Suprapubic skin (tissue), 4 donors: Measurements from ENCODE around the gene IQSEC1. TPM values are rescaled to one million over a fixed set of nuclear protein-coding genes. Genes with fewer than 3 reads are reported as not detected.

ENCODE experiments used
- DNase-seq, 2 donors: peaks; one replicate each; pipeline ENCODE4 v3.0.0-alpha.2; 2019; ENCODE audit warnings: low spot score in 2 of 2
- H3K27ac ChIP-seq: fragments of 200-600 bp; sonication (generic); one replicate; pipeline ENCODE4 v1.5.1; 2019
- H3K27me3 ChIP-seq: fragments of 200-600 bp; sonication (generic); one replicate; pipeline ENCODE4 v1.5.1; 2019
- H3K36me3 ChIP-seq: fragments of 200-600 bp; sonication (generic); one replicate; pipeline ENCODE4 v1.5.1; 2019
- H3K4me1 ChIP-seq: fragments of 200-600 bp; sonication (generic); one replicate; pipeline ENCODE4 v1.5.1; 2019
- H3K4me3 ChIP-seq: fragments of 200-600 bp; sonication (generic); one replicate; pipeline ENCODE4 v1.5.1; 2019; ENCODE audit warnings: mild to moderate bottlenecking
- H3K9me3 ChIP-seq: fragments of 200-600 bp; sonication (generic); one replicate; pipeline ENCODE4 v1.5.1; 2019
- CTCF ChIP-seq, 2 donors: fragments of 200-600 bp in 1 of 2; fragments of 450-650 bp in 1 of 2; sonication (generic) in 1 of 2; IDR thresholded peaks; one replicate each; pipeline ENCODE4 v1.5.1; 2016 to 2019; ENCODE audit warnings: antibody characterized with exemption in 2 of 2, mild to moderate bottlenecking in 1 of 2, moderate library complexity in 1 of 2
- EP300 ChIP-seq: sonication (generic); formaldehyde crosslinking; IDR thresholded peaks from one replicate; pipeline ENCODE4 v1.6.1; 2017; ENCODE audit warnings: antibody characterized with exemption
- POLR2A ChIP-seq, 2 donors: fragments of 450-650 bp; IDR thresholded peaks; one replicate each; pipeline ENCODE4 v1.6.1; 2017; ENCODE audit warnings: antibody characterized with exemption in 2 of 2, mild to moderate bottlenecking in 2 of 2, moderate library complexity in 2 of 2
- POLR2AphosphoS5 ChIP-seq, 3 donors: sonication (generic); formaldehyde crosslinking; IDR thresholded peaks; one replicate each; pipeline ENCODE4 v1.6.1; 2017; ENCODE audit warnings: antibody characterized with exemption in 3 of 3
- WGBS: methylation state at CpG from one replicate; pipeline ENCODE4 v1.1.5; 2018; 5-methylcytosine and 5-hydroxymethylcytosine counted together
- total RNA-seq, 4 donors: library from RNA; depleted of rRNA; stranded (reverse); fragments of >200 nt; gene quantifications; one replicate each; pipeline ENCODE4 v1.1.0, GENCODE V29; 2016

IQSEC1 gene
- total RNA-seq, 4 donors from 2014 or later = 26.7 to 52.4 (median 35.5) TPM

GRCh38 chr3:13093687-13094086 is 20.5 kb upstream of the IQSEC1 start:
- Histone ChIP-seq H3K27ac (no peak overlapping the region), H3K36me3 (no peaks in the 10 kb centered on the region), H3K27me3 (no peaks in the 10 kb centered on the region), H3K4me1 (peaks cover 13% of the 10 kb centered on the region), H3K9me3 (no peaks in the 10 kb centered on the region), H3K4me3 (no peak overlapping the region)
- 79% methylated on average over 7 of the region's 10 CpGs for WGBS
- DNase-seq = no peak
- no peak for TF ChIP-seq CTCF (IDR thresholded peaks at IDR 0.05)
- no peak for TF ChIP-seq EP300
- no peak for TF ChIP-seq POLR2A (IDR thresholded peaks at IDR 0.05)
- TF ChIP-seq POLR2AphosphoS5 (IDR thresholded peaks at IDR 0.05) = no peak

- H3K4me3 ChIP-seq = no peak overlapping the region
- TF ChIP-seq POLR2AphosphoS5 (IDR thresholded peaks at IDR 0.05) = no peak
- TF ChIP-seq EP300 = no peak
- TF ChIP-seq POLR2A (IDR thresholded peaks at IDR 0.05) = no peak
- no peak for TF ChIP-seq CTCF (IDR thresholded peaks at IDR 0.05)
- 67% methylated on average over 23 of the region's 23 CpGs for WGBS
- H3K9me3 ChIP-seq = no peaks in the 10 kb centered on the region
- H3K36me3 ChIP-seq = no peaks in the 10 kb centered on the region
- H3K4me1 ChIP-seq = peaks cover 13% of the 10 kb centered on the region
- no peaks in the 10 kb centered on the region for H3K27me3 ChIP-seq
- no peak overlapping the region for H3K27ac ChIP-seq
- no peak for DNase-seq
These were observed 19.7 kb upstream of the IQSEC1 start for GRCh38 chr3:13092621-13093617.

GRCh38 chr3:13091898-13092611 is 18.8 kb upstream of the IQSEC1 start:
- WGBS = 33% methylated on average over 8 of the region's 20 CpGs
- no peak overlapping the region for H3K27ac ChIP-seq
- peaks cover 13% of the 10 kb centered on the region for H3K4me1 ChIP-seq
- H3K36me3 ChIP-seq = no peaks in the 10 kb centered on the region
- no peak for TF ChIP-seq POLR2AphosphoS5 (IDR thresholded peaks at IDR 0.05)
- TF ChIP-seq CTCF (IDR thresholded peaks at IDR 0.05) = peak; percentile 80 to 96
- no peak overlapping the region for H3K4me3 ChIP-seq
- peak; percentile 86 to 89 for DNase-seq
- no peaks in the 10 kb centered on the region for H3K27me3 ChIP-seq
- H3K9me3 ChIP-seq = no peaks in the 10 kb centered on the region

GRCh38 chr3:13088028-13089006 is 15.1 kb upstream of the IQSEC1 start:
- Histone ChIP-seq H3K27ac (no peak overlapping the region), H3K9me3 (no peaks in the 10 kb centered on the region), H3K4me3 (no peak overlapping the region), H3K36me3 (no peaks in the 10 kb centered on the region), H3K27me3 (no peaks in the 10 kb centered on the region), H3K4me1 (peaks cover 9% of the 10 kb centered on the region)
- WGBS = 86% methylated on average over 14 of the region's 14 CpGs
- no peak for TF ChIP-seq EP300
- TF ChIP-seq CTCF (IDR thresholded peaks at IDR 0.05) = no peak
- TF ChIP-seq POLR2AphosphoS5 (IDR thresholded peaks at IDR 0.05) = no peak
- TF ChIP-seq POLR2A (IDR thresholded peaks at IDR 0.05) = no peak
- DNase-seq = no peak
